Cardiac fibroblast (primary cell): ENCODE results near the gene BTBD16.

ENCODE experiments used
- DNase-seq, 2 donors: peaks; one replicate each; pipeline versions ENCODE4 v3.0.0 to v3.0.0-alpha.2; 2010; ENCODE audit warnings: low read depth in 2 of 2
- H3K4me3 ChIP-seq, 2 donors: replicated peaks in 1 of 2; 1 replicate in 1 of 2; 2 replicates in 1 of 2; pipeline ENCODE4 v1.5.1; 2011; ENCODE audit warnings: low read depth in 2 of 2, low read length in 2 of 2, mild to moderate bottlenecking in 2 of 2, moderate library complexity in 1 of 2
- CTCF ChIP-seq: IDR thresholded peaks from one replicate; pipeline ENCODE4 v1.5.1; 2011; ENCODE audit warnings: low read depth, mild to moderate bottlenecking, low read length, inconsistent platforms

The BTBD16 gene

GRCh38 chr10:122362031-122362592, 91.0 kb downstream of the BTBD16 start:
- H3K4me3 ChIP-seq, result no peak overlapping the region
- DNase-seq, result no peak
- TF ChIP-seq CTCF, result no peak

GRCh38 chr10:122362621-122363020, 91.5 kb downstream of the BTBD16 start:
- DNase-seq, result peak in 1 of 2 donors; percentile 36
- no peak overlapping the region for H3K4me3 ChIP-seq
- TF ChIP-seq CTCF, result no peak

- H3K4me3 ChIP-seq, result no peak overlapping the region
- no peak for DNase-seq
- no peak for TF ChIP-seq CTCF
Observed at GRCh38 chr10:122363311-122363710, 92.2 kb downstream of the BTBD16 start.

- no peak for TF ChIP-seq CTCF
- no peak overlapping the region for H3K4me3 ChIP-seq
- no peak for DNase-seq
Observed at GRCh38 chr10:122363722-122364463, 92.8 kb downstream of the BTBD16 start.

GRCh38 chr10:122368502-122369254, 97.6 kb downstream of the BTBD16 start:
- TF ChIP-seq CTCF, result no peak
- no peak overlapping the region for H3K4me3 ChIP-seq
- DNase-seq, result peak in 1 of 2 donors; percentile 13

- no peak for TF ChIP-seq CTCF
- H3K4me3 ChIP-seq, result no peak overlapping the region
- no peak for DNase-seq
Observed at GRCh38 chr10:122373108-122373507, 102.0 kb downstream of the BTBD16 start.
